Measurements from ENCODE around the gene SRCIN1.
"Not testable (repeated sequence)": the region's sequence is repeated elsewhere in the genome, so short reads cannot be mapped to it uniquely, and the experiment has no call there.

Gene SRCIN1
- long read RNA-seq, donor 1, partial matches to known transcripts: 0 of 1 reads
- long read RNA-seq, donor 1, other reads (novel, unspliced or antisense): 0 of 1 reads
- long read RNA-seq, donor 2: 0 reads
- long read RNA-seq, donor 3: 0 reads
- long read RNA-seq, donor 4: 0 reads
- long read RNA-seq, donor 5: 0 reads
- long read RNA-seq, donor 6: 0 reads
- long read RNA-seq, donor 7: 0 reads
- long read RNA-seq, donor 8: 0 reads

DNA sequence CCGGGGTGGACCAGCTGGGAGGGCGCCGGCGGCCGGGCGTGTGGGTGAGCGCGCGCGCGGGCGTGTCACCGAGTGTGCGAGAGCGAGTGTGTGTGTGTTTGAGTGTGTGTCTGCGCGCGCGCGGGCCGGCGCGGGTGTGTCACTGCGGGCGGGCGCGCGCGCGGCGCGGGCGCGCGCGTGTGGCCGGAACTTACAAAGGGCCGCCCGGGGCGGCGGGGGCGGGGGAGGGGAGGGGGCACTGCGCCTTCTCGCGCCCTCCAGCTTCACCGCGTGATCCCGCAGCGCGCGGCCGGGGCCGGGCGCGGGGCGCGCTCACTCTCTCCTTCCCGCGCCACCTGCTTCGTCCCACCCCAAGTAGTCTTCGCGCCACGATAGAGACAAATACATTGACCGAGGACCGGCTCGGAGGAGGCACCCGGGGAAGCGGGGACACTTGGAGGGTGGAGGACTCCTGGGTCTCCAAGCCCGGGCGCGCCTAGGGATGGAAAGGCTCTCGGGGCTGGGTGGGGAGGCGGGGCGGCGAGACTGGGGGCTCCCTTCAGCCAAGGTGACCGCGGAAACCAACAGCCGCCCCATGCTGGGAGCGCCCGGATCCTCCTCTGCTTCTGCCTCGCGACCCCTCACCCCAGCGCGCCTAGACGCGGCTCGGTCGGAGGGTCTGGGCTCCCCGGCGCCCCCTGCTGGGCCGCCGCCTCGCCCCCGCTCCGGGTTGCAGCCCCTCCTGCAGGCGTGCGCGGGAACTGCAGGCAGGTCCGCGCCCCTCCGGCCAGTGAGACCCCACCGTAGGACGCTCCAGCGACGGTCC, at the start of gene SRCIN1:
Gene SRCIN1 (minus strand): TSS at position 112 of the 805 bp plus-strand sequence. CDS start 247 bp downstream, outside the sequence.
- DNase-seq: peak; percentile 63

GRCh38 chr17:38654411-38655398, 49.0 kb upstream of the SRCIN1 start:
- DNase-seq: no peak

DNA sequence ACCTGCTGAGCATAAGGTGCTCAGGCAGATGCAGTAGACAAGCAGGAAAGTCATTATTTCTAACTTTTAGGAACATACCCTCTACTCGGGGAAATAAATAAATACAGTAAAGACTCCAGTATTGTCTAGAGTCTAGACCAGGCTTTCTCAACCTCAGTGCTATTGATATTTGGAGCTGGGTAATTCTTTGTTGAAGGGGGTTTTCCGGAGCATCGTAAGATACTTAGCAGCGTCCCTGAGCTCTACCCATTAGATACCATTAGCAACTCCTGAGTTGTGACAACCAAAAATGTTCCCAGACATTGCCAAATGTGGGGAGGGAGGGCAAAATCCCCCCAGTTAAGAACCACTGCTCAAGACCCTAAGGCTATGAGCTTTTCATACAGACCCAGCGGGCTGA, 47.9 kb upstream of the SRCIN1 start:
- DNase-seq: no peak

GRCh38 chr17:38653230-38653629, 47.5 kb upstream of the SRCIN1 start:
- no peak for DNase-seq

DNA sequence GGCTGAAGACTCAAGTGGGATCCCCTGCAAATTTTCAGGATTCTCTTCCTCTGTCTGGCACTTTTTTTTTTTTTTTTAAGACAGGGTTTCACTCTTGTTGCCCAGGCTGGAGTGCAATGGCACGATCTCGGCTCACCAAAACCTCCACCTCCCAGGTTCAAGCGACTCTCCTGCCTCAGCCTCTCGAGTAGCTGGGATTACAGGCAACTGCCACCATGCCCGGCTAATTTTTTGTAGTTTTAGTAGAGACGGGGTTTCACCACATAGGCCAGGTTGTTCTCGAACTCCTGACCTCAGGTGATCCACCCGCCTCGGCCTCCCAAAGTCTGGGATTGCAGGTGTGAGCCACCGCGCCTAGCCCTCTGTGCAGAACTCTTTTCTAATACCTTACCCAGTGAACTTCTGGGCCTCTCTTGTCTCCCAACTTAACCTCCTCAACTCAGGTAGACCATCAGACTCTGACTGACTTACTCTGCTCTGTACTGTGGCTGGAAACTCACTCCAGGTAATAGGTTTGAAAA, 45.0 kb upstream of the SRCIN1 start:
- not testable (repeated sequence) for DNase-seq

DNA sequence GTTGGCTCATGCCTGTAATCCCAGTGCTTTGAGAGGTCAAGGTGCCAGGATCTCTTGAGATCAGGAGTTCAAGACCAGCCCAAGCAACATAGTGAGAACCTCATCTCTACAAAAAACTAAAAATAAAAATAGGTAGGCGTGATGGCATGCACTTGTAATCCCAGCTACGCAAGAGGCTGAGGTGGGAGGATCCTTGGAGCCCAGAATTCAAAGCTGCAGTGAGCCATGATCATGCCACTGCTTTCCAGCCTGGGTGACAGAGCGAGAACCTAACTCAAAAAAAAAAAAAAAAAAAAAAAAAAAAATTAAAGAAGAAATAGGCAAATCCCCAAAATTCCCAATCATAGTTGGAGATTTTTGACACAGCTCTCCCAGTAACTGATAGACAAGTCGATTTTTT, 32.2 kb upstream of the SRCIN1 start:
- DNase-seq: no peak

GRCh38 chr17:38636054-38636453, 30.3 kb upstream of the SRCIN1 start:
- DNase-seq: no peak

DNA sequence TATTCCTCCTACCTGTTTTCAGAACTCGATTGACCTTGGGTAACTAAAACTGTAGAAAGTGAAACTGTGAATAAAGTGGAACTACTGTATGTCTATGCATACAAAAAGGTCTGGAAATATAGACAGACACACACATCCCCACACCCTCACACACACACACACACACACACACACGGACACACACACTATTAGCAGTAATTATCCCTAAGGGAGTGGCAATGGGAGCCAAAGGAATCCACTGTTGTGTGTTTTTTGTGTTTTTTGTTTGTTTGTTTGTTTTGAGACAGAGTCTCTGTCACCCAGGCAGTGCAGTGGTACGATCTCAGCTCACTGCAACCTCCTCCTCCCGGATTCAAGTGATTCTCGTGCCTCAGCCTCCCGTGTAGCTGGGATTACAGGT, 26.6 kb upstream of the SRCIN1 start:
- DNase-seq: no peak

GRCh38 chr17:38628441-38628840, 22.7 kb upstream of the SRCIN1 start:
- DNase-seq: no peak

- DNase-seq: no peak
Measured at GRCh38 chr17:38627957-38628356, 22.2 kb upstream of the SRCIN1 start.

DNA sequence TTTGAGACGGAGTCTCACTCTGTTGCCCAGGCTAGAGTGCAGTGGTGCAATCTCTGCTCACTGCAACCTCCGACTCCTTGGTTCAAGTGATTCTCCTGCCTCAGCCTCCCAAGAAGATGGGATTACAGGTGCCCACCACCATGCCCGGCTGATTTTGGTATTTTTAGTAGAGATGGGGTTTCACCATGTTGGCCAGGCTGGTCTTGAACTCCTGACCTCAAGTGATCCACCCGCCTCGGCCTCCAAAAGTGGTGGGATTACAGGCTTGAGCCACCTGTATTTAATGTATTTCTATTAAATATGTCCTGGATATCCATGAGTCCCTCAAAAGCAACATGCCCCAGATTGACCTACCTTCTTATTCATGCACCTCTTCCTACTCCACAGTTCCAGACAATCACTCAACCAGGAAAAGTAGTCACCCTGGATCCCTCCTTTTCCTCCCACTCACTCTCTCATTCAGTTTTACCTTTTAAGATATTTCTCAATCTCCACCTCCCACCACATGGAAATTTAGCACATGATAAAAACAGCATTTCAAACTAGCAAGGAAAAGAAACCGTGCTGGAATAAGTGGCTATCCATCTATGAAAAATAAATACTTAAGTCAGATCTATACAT, 21.0 kb upstream of the SRCIN1 start:
- not testable (repeated sequence) for DNase-seq

- no peak for DNase-seq
Measured at GRCh38 chr17:38625482-38625881, 19.7 kb upstream of the SRCIN1 start.

DNA sequence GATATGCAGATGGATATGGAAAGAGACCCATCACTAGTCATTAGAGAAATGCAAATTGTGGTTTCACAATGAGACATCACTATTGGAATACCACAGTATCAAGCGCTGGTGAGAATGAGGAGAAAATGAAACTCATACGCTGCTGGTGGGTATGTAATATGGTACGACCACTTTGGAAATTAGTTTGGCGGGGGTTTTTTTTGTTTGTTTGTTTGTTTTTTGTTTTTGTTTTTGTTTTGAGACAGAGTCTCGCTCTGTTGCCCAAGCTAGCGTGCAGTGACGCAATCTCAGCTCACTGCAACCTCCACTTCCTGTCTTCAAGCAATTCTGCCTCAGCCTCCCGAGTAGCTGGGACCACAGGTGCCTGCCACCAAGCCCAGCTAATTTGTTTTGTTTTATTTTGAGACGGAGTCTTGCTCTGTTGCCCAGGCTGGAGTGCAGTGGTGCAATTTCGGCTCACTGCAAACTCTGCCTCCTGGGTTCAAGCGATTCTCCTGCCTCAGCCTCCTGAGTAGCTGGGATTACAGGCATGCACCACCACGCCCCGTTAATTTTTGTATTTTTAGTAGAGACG, 19.1 kb upstream of the SRCIN1 start:
- DNase-seq: not testable (repeated sequence)

DNA sequence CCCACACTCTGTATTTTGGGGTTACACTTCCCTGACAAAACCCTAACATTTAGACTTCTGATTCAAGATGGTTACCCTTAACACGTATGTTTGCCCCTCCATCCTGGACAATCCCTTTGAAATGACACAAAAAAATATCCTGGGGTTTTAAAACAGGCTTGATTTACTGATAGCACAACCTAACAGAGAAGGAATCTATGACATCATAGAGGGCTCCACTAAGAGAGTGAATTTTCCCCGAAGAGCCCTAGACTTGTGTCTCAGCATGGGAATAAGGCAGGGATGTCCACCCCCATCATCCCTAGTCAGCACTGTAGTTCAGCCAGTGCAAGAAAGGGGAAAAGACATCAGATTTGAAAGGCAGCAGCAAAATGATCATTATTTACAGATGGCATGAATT, 15.8 kb upstream of the SRCIN1 start:
- no peak for DNase-seq

- DNase-seq: no peak
Measured at GRCh38 chr17:38620551-38621277, 15.0 kb upstream of the SRCIN1 start.

- no peak for DNase-seq
Measured at GRCh38 chr17:38619937-38620550, 14.3 kb upstream of the SRCIN1 start.

GRCh38 chr17:38619451-38619795, 13.7 kb upstream of the SRCIN1 start:
- no peak for DNase-seq

- DNase-seq: no peak
Measured at GRCh38 chr17:38617967-38618760, 12.4 kb upstream of the SRCIN1 start.

DNA sequence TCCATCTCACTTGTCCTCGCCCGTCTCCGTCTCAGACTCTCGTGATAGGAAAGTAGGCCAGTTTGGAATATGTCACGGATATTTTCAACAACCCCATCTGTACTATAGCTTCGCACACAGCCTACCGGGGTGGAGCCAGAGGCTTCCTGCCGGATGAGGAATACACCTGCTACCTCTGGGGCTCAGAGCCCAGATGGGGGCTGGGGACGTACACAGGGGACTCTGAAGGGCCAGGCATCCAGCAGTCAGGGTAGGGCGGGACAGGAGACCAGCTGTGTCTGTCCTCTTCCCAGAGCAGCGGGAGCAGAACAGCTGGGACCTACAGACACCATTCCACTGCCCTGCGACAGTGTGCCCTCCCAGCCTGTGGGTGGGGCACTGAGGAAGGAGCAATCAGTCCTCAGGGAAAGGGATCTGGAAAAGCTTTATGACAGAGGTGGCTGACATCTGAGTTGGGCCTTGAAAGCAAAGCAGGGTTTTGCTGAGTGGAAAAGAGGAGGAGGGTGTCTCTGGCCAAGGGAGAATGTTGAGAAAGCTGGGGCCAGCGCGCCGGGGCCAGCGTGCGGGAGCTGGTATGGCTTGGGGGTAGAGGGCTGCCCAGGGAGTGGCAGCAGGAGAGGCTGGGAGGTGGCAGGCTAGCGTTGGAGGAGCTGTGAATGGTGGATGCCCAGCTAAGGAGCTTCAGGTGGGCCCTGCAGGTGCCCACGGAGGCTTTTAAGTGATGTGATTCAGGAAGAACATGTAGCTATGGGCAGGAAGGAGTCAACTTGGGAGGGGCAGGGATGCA, 11.5 kb upstream of the SRCIN1 start:
- DNase-seq: no peak

Data from right kidney (tissue), 9 donors.